Measurements from ENCODE around the gene CDH4.

- TF ChIP-seq HDAC2 (CRISPR knock-in tag; IDR thresholded peaks at IDR 0.05) (no peak), FOXP4 (CRISPR knock-in tag; IDR thresholded peaks at IDR 0.05) (no peak), HOXA7 (CRISPR knock-in tag; IDR thresholded peaks at IDR 0.05) (no peak), ZBTB49 (CRISPR knock-in tag; IDR thresholded peaks at IDR 0.05; ENCODE audit: borderline replicate concordance) (no peak), TBL1XR1 (IDR thresholded peaks at IDR 0.05; ENCODE audit: borderline replicate concordance, low read length, partially characterized antibody) (no peak), ZHX1 (CRISPR knock-in tag; IDR thresholded peaks at IDR 0.05; ENCODE audit: low read depth) (no peak)
These were observed 320.7 kb downstream of the CDH4 start for GRCh38 chr20:61572789-61573188.

Measured in HepG2 (cell line).